ENCODE results near the gene STX19.

- TF ChIP-seq CTCF (conservative IDR thresholded peaks at IDR 0.05 in 1 of 2, IDR thresholded peaks at IDR 0.05 in 1 of 2; ENCODE audit: low read depth in 1 of 2, low read length in 2 of 2), result no peak
- no peak for TF ChIP-seq EZH2 (IDR thresholded peaks at IDR 0.05; ENCODE audit: low read length, missing control alignments)
Observed at GRCh38 chr3:93988283-93988682, 40.1 kb downstream of the STX19 start.

All from fibroblast of lung (primary cell).